ENCODE measurements around the gene TCEAL9.
A peak's percentile ranks its signal among the peaks of the same experiment; 100 is the strongest.

Gene TCEAL9

DNA sequence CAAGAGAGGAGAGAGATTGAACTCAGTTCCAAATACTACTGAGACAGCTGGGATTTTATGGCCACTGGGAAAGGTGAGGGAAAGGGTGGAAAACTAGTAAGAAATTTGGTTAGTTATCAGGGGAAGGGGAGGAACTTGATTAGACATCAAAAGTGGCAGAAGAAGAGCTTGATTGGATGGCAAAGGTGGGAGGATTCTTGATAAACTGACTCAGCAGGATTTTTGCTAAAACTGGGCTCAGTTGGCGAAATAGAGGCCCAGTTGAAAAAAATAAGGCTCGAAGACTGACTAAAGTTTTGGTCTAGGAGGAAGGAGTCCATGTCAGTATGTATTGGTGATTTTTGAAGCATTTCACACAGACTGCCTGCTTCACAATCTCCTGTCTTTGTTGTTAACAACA is 30.0 kb downstream of the TCEAL9 start:
- no peaks in the 10 kb centered on the region for H3K9me3 ChIP-seq (ENCODE audit: control insufficient read depth, insufficient read depth, low read length)
- no peak overlapping the region for H3K9ac ChIP-seq (ENCODE audit: low read depth, low read length)

DNA sequence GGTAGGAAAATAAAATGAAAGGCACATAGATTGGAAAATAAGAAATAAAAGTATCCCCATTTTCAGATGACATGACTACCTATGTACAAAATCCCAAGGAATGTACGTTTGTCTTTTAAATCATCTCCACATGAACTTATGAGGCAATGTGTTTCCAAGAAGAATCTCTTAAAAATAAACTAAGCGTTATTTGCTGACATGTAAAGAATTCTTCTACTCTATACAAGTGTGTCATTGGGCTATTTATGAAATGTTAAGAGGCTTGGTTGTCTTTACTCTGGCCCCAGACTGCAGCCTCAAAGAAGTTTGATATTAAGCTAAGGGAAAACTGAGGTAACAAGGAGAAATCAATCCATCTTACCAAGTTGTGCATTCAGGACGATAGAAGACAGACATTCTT is 37.2 kb downstream of the TCEAL9 start:
- Histone ChIP-seq H3K36me3 (ENCODE audit: insufficient read depth, low read length) (no peaks in the 10 kb centered on the region), H3K9ac (ENCODE audit: low read depth, low read length) (no peak overlapping the region), H3K9me3 (ENCODE audit: control insufficient read depth, insufficient read depth, low read length) (no peaks in the 10 kb centered on the region), H3K4me1 (ENCODE audit: insufficient read depth, low read length) (peaks cover 4% of the 10 kb centered on the region)

More for the DNA sequence above, 30.0 kb downstream of the TCEAL9 start:
- no peaks in the 10 kb centered on the region for H3K4me1 ChIP-seq (ENCODE audit: insufficient read depth, low read length)
- H3K36me3 ChIP-seq (ENCODE audit: insufficient read depth, low read length) = no peaks in the 10 kb centered on the region

DNA sequence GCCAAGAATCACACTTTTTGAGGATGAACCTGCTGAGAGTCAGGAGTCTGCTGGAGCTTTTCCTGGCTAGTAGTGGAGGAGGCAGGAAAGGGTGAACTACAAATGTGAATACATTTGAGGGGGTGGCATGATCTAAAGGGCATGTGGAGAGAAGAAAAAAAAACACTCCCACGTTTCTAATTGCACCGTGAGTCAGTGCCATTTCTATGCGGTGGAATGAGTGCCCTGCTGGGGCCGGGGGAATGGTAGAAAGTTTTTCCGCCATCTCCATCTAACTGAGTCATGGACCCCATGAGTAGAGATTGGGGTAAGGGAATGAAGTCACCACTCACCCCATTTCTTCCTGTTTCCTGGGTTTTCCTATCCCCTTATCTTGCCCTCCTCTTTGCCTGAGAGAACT is 39.9 kb downstream of the TCEAL9 start:
- Histone ChIP-seq H3K4me1 (ENCODE audit: insufficient read depth, low read length) (peaks cover 9% of the 10 kb centered on the region), H3K9me3 (ENCODE audit: control insufficient read depth, insufficient read depth, low read length) (no peaks in the 10 kb centered on the region), H3K9ac (ENCODE audit: low read depth, low read length) (no peak overlapping the region)

DNA sequence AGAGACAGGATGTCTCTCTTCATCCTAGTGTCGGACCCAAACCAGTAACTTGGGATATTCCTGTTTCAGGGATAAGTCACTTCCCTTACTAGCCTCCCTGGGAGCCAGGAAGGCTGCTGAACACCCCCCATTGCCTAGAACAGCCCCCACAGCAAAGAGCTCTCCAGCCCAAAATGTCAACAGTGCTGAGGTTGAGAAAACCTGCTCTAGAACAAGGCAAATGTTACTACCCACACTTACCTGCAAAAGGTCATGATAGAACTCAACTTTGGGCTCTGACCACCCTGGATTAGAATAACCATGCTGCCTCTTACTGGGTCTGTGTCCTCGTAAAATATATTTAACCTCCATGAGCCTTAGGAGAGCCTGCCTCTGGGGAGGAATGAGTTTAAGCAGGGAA is 40.4 kb downstream of the TCEAL9 start:
- H3K4me1 ChIP-seq (ENCODE audit: insufficient read depth, low read length) = peaks cover 9% of the 10 kb centered on the region
- no peaks in the 10 kb centered on the region for H3K36me3 ChIP-seq (ENCODE audit: insufficient read depth, low read length)
- H3K9ac ChIP-seq (ENCODE audit: low read depth, low read length) = no peak overlapping the region
- no peaks in the 10 kb centered on the region for H3K9me3 ChIP-seq (ENCODE audit: control insufficient read depth, insufficient read depth, low read length)

More for the DNA sequence above, 39.9 kb downstream of the TCEAL9 start:
- no peaks in the 10 kb centered on the region for H3K36me3 ChIP-seq (ENCODE audit: insufficient read depth, low read length)

DNA sequence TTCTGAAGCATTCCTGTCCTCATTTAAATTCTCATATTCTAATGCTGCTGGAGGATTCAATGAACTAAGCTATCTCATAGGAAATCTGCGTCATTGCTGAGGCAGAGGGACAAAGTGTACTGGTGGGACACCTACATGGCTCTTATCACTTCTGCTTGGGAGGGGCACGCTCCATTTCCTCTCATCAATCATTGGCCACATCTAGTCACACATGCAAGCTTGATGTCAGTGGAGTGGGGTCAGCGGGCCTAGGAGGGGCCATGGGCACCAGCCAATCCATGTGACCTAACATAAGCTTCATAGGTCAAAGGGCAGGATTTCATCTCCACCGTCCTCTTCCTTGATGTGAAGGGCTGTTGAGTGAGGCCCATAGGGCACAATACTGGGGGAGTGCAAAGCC is 41.4 kb downstream of the TCEAL9 start:
- H3K36me3 ChIP-seq (ENCODE audit: insufficient read depth, low read length) = no peaks in the 10 kb centered on the region
- H3K9me3 ChIP-seq (ENCODE audit: control insufficient read depth, insufficient read depth, low read length) = no peaks in the 10 kb centered on the region
- no peak overlapping the region for H3K9ac ChIP-seq (ENCODE audit: low read depth, low read length)
- H3K4me1 ChIP-seq (ENCODE audit: insufficient read depth, low read length) = peaks cover 9% of the 10 kb centered on the region

DNA sequence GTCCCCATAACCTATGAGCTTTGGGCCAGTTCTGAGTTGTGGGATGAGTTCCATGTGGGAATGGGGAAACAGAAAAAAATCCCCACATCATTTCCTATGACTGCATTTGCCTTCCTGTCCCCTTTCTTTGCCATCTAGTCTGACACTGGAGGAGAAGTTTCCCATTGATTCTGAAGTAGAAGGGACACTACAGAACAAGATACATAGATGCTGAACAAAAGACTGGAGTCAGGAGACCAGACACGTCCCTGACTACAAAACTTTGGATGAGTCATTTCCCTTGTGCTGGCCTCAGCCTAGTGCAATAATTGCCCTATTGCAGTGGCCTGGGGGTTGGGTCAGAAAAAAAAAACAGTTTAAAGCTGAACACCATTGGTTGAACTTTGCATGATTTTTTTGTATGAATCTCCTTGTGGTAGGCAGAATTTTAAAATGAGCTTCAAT is 42.1 kb downstream of the TCEAL9 start:
- Histone ChIP-seq H3K9ac (ENCODE audit: low read depth, low read length) (no peak overlapping the region), H3K36me3 (ENCODE audit: insufficient read depth, low read length) (no peaks in the 10 kb centered on the region), H3K4me1 (ENCODE audit: insufficient read depth, low read length) (peaks cover 9% of the 10 kb centered on the region), H3K9me3 (ENCODE audit: control insufficient read depth, insufficient read depth, low read length) (no peaks in the 10 kb centered on the region)

DNA sequence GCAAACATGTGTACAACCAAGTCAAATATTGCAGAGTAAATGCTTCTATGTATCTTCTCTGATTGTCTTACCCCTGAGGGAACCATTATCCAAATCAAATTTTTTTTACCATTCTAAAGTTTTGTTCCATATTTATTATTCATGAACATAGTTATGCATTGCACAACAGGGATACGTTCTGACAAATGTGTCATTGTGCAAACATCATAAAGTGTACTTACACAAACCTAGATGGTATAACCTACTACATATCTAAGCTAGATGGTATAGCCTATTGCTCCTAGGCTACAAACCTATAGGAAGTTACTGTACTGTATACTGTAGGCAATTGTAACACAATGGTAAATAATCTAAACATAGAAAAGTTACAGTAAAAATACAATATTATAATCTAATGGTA is 43.4 kb downstream of the TCEAL9 start:
- Histone ChIP-seq H3K9ac (ENCODE audit: low read depth, low read length) (no peak overlapping the region), H3K36me3 (ENCODE audit: insufficient read depth, low read length) (no peaks in the 10 kb centered on the region), H3K4me1 (ENCODE audit: insufficient read depth, low read length) (peaks cover 9% of the 10 kb centered on the region), H3K9me3 (ENCODE audit: control insufficient read depth, insufficient read depth, low read length) (no peaks in the 10 kb centered on the region)

DNA sequence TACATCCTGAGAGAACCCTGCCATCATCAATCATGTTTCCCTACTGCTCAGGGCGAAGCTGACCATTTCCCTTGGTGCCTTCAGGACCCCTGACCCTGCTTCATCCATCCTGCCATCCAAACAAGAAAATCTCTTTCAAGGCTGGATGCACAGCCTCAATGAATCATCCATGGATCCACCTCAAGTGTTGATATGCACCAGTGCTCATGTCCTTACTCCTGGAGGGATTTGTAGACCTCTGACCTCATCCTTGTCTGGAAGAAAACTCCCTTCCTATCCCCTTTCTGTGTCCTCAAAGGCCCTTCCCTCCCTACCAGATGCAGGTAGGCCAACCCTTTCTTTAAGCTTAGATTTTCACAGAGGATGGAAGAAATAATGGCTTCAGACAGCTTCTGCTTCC is 44.6 kb downstream of the TCEAL9 start:
- peaks cover 9% of the 10 kb centered on the region for H3K4me1 ChIP-seq (ENCODE audit: insufficient read depth, low read length)
- H3K36me3 ChIP-seq (ENCODE audit: insufficient read depth, low read length) = no peaks in the 10 kb centered on the region

DNA sequence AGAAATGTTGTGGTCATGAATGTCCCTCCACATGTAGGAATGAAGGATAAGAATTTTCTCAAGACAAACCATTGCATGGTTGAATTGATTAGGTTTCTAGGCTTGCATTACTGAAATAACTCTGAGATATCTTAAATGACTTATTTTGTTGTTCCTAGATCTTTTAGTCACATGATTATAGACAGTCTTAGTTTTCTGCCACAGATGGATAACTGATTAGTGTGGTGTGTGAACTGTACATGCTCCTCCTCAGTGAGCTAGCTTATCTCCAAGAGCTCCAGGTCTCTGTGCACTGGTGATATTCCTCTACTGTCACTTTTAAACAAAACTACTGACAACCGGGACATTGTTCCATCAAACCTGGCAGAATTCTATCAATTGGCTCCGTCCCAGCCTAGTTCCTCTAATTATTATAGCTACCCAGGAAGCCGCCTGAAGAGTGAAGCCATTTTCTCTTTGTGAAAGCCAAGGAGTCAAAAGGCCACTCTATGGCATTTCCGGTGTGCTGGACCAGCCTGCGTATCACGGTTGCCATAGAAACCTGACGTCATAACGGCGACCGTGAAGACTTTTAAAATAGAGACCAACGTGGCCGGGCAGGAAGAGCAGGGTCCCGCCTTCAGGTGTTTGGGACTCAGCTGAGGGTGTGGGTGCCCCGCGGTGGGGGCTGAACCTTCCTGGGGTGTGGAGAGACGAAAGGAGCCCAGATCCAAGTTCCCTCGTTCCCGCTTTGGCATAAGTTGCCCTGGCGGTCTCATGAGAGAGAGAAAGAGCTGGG is 48.1 kb downstream of the TCEAL9 start:
- peak overlapping the region; percentile 88 for H3K9ac ChIP-seq (ENCODE audit: low read depth, low read length)
- no peaks in the 10 kb centered on the region for H3K4me1 ChIP-seq (ENCODE audit: insufficient read depth, low read length)
- no peaks in the 10 kb centered on the region for H3K9me3 ChIP-seq (ENCODE audit: control insufficient read depth, insufficient read depth, low read length)
- peaks cover under 1% of the 10 kb centered on the region for H3K36me3 ChIP-seq (ENCODE audit: insufficient read depth, low read length)

More for the DNA sequence above, 44.6 kb downstream of the TCEAL9 start:
- Histone ChIP-seq H3K9ac (ENCODE audit: low read depth, low read length) (no peak overlapping the region), H3K9me3 (ENCODE audit: control insufficient read depth, insufficient read depth, low read length) (no peaks in the 10 kb centered on the region)

DNA sequence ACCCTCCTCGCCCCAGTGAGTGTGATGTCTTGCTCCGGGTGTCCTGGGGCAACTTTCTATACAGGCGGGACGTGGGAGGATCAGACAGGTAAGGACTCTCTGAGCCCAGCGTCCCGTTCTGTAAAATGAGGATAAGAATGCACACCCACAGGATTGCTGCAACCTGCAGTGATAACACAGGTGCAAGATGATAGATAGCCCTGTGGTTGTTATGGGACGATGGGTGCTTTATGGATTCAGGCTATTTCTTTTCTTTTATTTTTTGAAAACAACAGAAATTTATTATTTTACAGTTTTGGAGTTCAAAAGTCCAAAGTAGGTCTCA is 48.7 kb downstream of the TCEAL9 start:
- no peaks in the 10 kb centered on the region for H3K4me1 ChIP-seq (ENCODE audit: insufficient read depth, low read length)
- H3K9me3 ChIP-seq (ENCODE audit: control insufficient read depth, insufficient read depth, low read length) = no peaks in the 10 kb centered on the region
- peaks cover 4% of the 10 kb centered on the region for H3K36me3 ChIP-seq (ENCODE audit: insufficient read depth, low read length)
- H3K9ac ChIP-seq (ENCODE audit: low read depth, low read length) = peak overlapping the region; percentile 88

DNA sequence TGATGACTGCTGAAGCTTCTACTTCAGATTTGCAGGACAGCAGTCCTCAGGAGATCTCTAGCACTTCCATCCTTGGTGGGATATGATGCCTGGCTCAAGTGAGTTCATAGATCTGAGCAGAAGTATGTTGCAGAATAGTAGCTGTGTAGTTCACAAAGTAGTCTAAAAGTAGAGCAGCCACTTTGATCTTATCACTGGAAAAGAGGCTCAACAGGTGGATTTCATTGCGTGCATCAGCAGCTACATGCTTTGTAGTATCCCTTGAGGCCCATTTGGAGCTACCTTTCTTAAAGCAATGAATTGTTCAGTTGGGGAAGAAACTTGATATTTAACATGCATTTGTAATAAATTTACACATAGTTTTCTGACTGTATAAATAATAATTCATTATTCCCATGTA is 50.0 kb downstream of the TCEAL9 start:
- Histone ChIP-seq H3K9me3 (ENCODE audit: control insufficient read depth, insufficient read depth, low read length) (no peaks in the 10 kb centered on the region), H3K4me1 (ENCODE audit: insufficient read depth, low read length) (no peaks in the 10 kb centered on the region), H3K36me3 (ENCODE audit: insufficient read depth, low read length) (peaks cover 4% of the 10 kb centered on the region), H3K9ac (ENCODE audit: low read depth, low read length) (no peak overlapping the region)

DNA sequence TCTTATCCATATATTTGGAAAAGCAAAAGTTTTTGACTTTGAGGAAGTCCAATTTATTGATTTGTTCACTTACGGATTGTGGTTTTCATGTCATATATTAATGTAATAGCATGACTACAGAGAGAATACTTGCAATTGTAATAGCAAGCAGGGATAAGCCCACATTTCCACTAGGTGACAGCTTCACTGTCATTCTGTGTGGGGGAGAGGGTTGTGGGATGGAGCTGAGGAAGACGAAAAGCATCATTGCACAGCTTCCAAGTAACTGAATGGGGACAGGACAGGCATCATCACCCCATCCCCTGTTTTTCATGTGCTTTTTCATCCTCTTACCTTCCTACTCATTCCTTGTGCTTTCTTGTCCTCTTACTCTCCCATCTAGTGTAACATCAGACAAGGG is 51.5 kb downstream of the TCEAL9 start:
- Histone ChIP-seq H3K9ac (ENCODE audit: low read depth, low read length) (no peak overlapping the region), H3K4me1 (ENCODE audit: insufficient read depth, low read length) (no peaks in the 10 kb centered on the region), H3K9me3 (ENCODE audit: control insufficient read depth, insufficient read depth, low read length) (no peaks in the 10 kb centered on the region), H3K36me3 (ENCODE audit: insufficient read depth, low read length) (peaks cover 4% of the 10 kb centered on the region)

Measured in ES-I3 (cell line).